MM.1S (cell line): ENCODE measurements around the gene UPK2.

Source experiments
- EZH2 ChIP-seq: fragments of 300-600 bp; sonication (generic); optimal IDR thresholded peaks from 2 replicates; pipeline ENCODE3; 2017; ENCODE audit warnings: low read depth, mild to moderate bottlenecking, antibody characterized with exemption, low read length, mixed read lengths
- EZH2phosphoT487 ChIP-seq: fragments of 300-600 bp; sonication (generic); IDR thresholded peaks from 2 replicates; pipeline ENCODE4 v1.6.1; 2018; ENCODE audit warnings: antibody characterized with exemption, low read length
- TF ChIP-seq, protein P1 (sequence below): fragments of 300-600 bp; sonication (generic); IDR thresholded peaks from 2 replicates; pipeline ENCODE4 v1.5.1; 2016; ENCODE audit warnings: antibody characterized with exemption, low read length, mixed read lengths

GRCh38 chr11:118998822-118999221, 42.7 kb downstream of the UPK2 start:
- TF ChIP-seq, protein P1, sequence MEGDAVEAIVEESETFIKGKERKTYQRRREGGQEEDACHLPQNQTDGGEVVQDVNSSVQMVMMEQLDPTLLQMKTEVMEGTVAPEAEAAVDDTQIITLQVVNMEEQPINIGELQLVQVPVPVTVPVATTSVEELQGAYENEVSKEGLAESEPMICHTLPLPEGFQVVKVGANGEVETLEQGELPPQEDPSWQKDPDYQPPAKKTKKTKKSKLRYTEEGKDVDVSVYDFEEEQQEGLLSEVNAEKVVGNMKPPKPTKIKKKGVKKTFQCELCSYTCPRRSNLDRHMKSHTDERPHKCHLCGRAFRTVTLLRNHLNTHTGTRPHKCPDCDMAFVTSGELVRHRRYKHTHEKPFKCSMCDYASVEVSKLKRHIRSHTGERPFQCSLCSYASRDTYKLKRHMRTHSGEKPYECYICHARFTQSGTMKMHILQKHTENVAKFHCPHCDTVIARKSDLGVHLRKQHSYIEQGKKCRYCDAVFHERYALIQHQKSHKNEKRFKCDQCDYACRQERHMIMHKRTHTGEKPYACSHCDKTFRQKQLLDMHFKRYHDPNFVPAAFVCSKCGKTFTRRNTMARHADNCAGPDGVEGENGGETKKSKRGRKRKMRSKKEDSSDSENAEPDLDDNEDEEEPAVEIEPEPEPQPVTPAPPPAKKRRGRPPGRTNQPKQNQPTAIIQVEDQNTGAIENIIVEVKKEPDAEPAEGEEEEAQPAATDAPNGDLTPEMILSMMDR, result no peak
- TF ChIP-seq EZH2phosphoT487 (no peak), EZH2 (no peak)
